ENCODE data around the gene ETV6.

GRCh38 chr12:11834104-11834812 is 184.8 kb downstream of the ETV6 start:
- TF ChIP-seq POLR2A (IDR thresholded peaks at IDR 0.05) (no peak), POLR2AphosphoS5 (IDR thresholded peaks at IDR 0.05) (no peak), CTCF (IDR thresholded peaks at IDR 0.05) (no peak)

Measured in upper lobe of left lung (tissue), 4 donors.